Mesenchymal stem cell (in vitro differentiated cells and primary cell): ENCODE measurements around the gene RNASE13.

ENCODE experiments used
- DNase-seq: peaks from one replicate; pipeline ENCODE4 v3.0.0-alpha.2; 2013
- H2AFZ ChIP-seq: one replicate; pipeline ENCODE4 v1.6.1; 2013; ENCODE audit warnings: low read depth, mild to moderate bottlenecking, control low read depth, inconsistent platforms, low read length, moderate library complexity
- H2AK5ac ChIP-seq: 2 replicates; pipeline ENCODE4 v1.6.1; 2013; ENCODE audit warnings: low read length, moderate library complexity, mild to moderate bottlenecking, inconsistent platforms; ENCODE audit not compliant: severe bottlenecking
- H2BK120ac ChIP-seq: one replicate; pipeline ENCODE4 v1.6.1; 2013; ENCODE audit warnings: low read depth, mild to moderate bottlenecking, inconsistent platforms, low read length, moderate library complexity
- H2BK12ac ChIP-seq, 2 experiments: one replicate each; pipeline ENCODE4 v1.6.1; 2013; ENCODE audit warnings: inconsistent platforms in 2 of 2, low read length in 2 of 2, mild to moderate bottlenecking in 2 of 2, moderate library complexity in 2 of 2, control low read depth in 1 of 2
- H2BK15ac ChIP-seq: one replicate; pipeline ENCODE4 v1.6.1; 2013; ENCODE audit warnings: mild to moderate bottlenecking, low read depth, inconsistent platforms; ENCODE audit not compliant: poor library complexity, severe bottlenecking
- H2BK5ac ChIP-seq: 2 replicates; pipeline ENCODE4 v1.6.1; 2013; ENCODE audit warnings: low read depth, mild to moderate bottlenecking, low read length, control low read depth, inconsistent platforms; ENCODE audit not compliant: poor library complexity, severe bottlenecking
- H3K14ac ChIP-seq, 2 experiments: one replicate each; pipeline ENCODE4 v1.6.1; 2013; ENCODE audit warnings: inconsistent platforms in 2 of 2, low read length in 2 of 2, control low read depth in 1 of 2, mild to moderate bottlenecking in 1 of 2, moderate library complexity in 1 of 2
- H3K18ac ChIP-seq, 2 experiments: one replicate each; pipeline ENCODE4 v1.6.1; 2013; ENCODE audit warnings: inconsistent platforms in 2 of 2, low read length in 2 of 2, control low read depth in 1 of 2, low read depth in 1 of 2, mild to moderate bottlenecking in 1 of 2
- H3K23ac ChIP-seq, 2 experiments: one replicate each; pipeline ENCODE4 v1.6.1; 2013; ENCODE audit warnings: inconsistent platforms in 2 of 2, low read length in 2 of 2, mild to moderate bottlenecking in 2 of 2, moderate library complexity in 2 of 2, control low read depth in 1 of 2
- H3K27ac ChIP-seq: 2 replicates; pipeline ENCODE4 v1.5.1; 2013; ENCODE audit warnings: mild to moderate bottlenecking, moderate library complexity, low read length, control low read depth, inconsistent platforms; ENCODE audit not compliant: poor library complexity, severe bottlenecking
- H3K27me3 ChIP-seq, 2 experiments: 2 replicates each; pipeline versions ENCODE4 v1.6.1 to v1.7.0; 2013; ENCODE audit warnings: low read length in 2 of 2, mild to moderate bottlenecking in 2 of 2, moderate library complexity in 2 of 2, control low read depth in 1 of 2, inconsistent platforms in 1 of 2; ENCODE audit not compliant: control insufficient read depth in 1 of 2, insufficient read depth in 1 of 2
- H3K36me3 ChIP-seq, 2 experiments: 2 replicates each; pipeline versions ENCODE4 v1.6.1 to v1.7.0; 2013; ENCODE audit warnings: low read length in 2 of 2, control low read depth in 1 of 2, inconsistent platforms in 1 of 2, low read depth in 1 of 2, mild to moderate bottlenecking in 1 of 2; ENCODE audit not compliant: insufficient read depth in 2 of 2, control insufficient read depth in 1 of 2
- H3K4ac ChIP-seq, 2 experiments: one replicate each; pipeline ENCODE4 v1.6.1; 2013; ENCODE audit warnings: inconsistent platforms in 2 of 2, low read length in 2 of 2, mild to moderate bottlenecking in 2 of 2, moderate library complexity in 2 of 2, control low read depth in 1 of 2, low read depth in 1 of 2
- H3K4me1 ChIP-seq: 2 replicates; pipeline ENCODE4 v1.6.1; 2013; ENCODE audit warnings: low read depth, low read length, control low read depth; ENCODE audit not compliant: control insufficient read depth, insufficient read depth
- H3K4me2 ChIP-seq: 2 replicates; pipeline ENCODE4 v1.6.1; 2013; ENCODE audit warnings: low read length, mild to moderate bottlenecking, inconsistent platforms; ENCODE audit not compliant: poor library complexity, severe bottlenecking
- H3K4me3 ChIP-seq, 2 experiments: 2 replicates each; pipeline versions ENCODE4 v1.5.1 to v1.7.0; 2013; ENCODE audit warnings: low read length in 2 of 2, mild to moderate bottlenecking in 2 of 2, control low read depth in 1 of 2, low read depth in 1 of 2; ENCODE audit not compliant: insufficient read depth in 1 of 2
- H3K79me1 ChIP-seq: replicated peaks from 2 replicates; pipeline ENCODE4 v1.6.1; 2013; ENCODE audit warnings: mild to moderate bottlenecking, control low read depth, low read length, inconsistent platforms; ENCODE audit not compliant: poor library complexity, severe bottlenecking
- H3K9ac ChIP-seq: 2 replicates; pipeline ENCODE4 v1.7.0; 2013; ENCODE audit warnings: mild to moderate bottlenecking, low read length, moderate library complexity
- H3K9me3 ChIP-seq: 2 replicates; pipeline ENCODE4 v1.7.0; 2013; ENCODE audit warnings: mild to moderate bottlenecking, low read length; ENCODE audit not compliant: control insufficient read depth
- H4K8ac ChIP-seq: one replicate; pipeline ENCODE4 v1.6.1; 2013; ENCODE audit warnings: inconsistent platforms, mild to moderate bottlenecking, low read length, moderate library complexity
- H4K91ac ChIP-seq: one replicate; pipeline ENCODE4 v1.6.1; 2013; ENCODE audit warnings: mild to moderate bottlenecking, low read length, inconsistent platforms
- WGBS: methylation state at CpG from one replicate; pipeline ENCODE4 v1.1.7; 2013; ENCODE audit warnings: mixed read lengths; 5-methylcytosine and 5-hydroxymethylcytosine counted together

Gene RNASE13

DNA sequence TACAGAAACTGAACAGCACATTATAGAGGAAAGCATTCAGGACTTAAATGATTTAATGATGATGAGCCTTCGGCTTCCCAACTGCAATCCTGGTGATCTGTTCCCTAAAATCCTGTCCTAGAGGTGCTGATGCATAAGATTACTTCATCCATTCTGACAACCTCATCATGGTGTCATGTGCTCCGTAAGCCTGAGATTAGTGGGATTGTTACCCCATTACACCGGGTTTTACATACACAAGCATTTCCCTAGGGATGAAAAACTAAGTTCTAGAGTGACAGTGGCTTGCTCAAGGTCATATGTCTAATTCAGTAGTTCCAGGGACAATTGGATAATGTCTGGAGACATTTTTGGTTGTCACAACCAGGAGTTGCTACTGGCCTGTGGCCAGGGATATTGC is 2.5 kb upstream of the RNASE13 start:
- no peak overlapping the region for H4K91ac ChIP-seq
- H3K36me3 ChIP-seq, result no peaks in the 10 kb centered on the region
- no peak overlapping the region for H3K4ac ChIP-seq
- H3K9me3 ChIP-seq, result no peaks in the 10 kb centered on the region
- peaks cover 21 to 38% of the 10 kb centered on the region in 2 experiments for H3K27me3 ChIP-seq
- H3K79me1 ChIP-seq, result no peaks in the 10 kb centered on the region
- no peak overlapping the region for H2BK5ac ChIP-seq
- H2BK15ac ChIP-seq, result no peak overlapping the region
- no peak overlapping the region for H3K23ac ChIP-seq
- H4K8ac ChIP-seq, result no peak overlapping the region
- no peak overlapping the region for H3K4me3 ChIP-seq
- no peak overlapping the region for H3K9ac ChIP-seq
- H3K18ac ChIP-seq, result no peak overlapping the region
- H3K4me1 ChIP-seq, result peaks cover 2% of the 10 kb centered on the region
- H3K4me2 ChIP-seq, result no peak overlapping the region
- H2BK120ac ChIP-seq, result no peak overlapping the region
- DNase-seq, result no peak
- no peak overlapping the region for H3K27ac ChIP-seq
- 85% methylated on average over 1 of the region's 3 CpGs for WGBS
- no peak overlapping the region for H3K14ac ChIP-seq
- H2AFZ ChIP-seq, result no peak overlapping the region
- no peak overlapping the region for H2AK5ac ChIP-seq
- H2BK12ac ChIP-seq, result no peak overlapping the region

DNA sequence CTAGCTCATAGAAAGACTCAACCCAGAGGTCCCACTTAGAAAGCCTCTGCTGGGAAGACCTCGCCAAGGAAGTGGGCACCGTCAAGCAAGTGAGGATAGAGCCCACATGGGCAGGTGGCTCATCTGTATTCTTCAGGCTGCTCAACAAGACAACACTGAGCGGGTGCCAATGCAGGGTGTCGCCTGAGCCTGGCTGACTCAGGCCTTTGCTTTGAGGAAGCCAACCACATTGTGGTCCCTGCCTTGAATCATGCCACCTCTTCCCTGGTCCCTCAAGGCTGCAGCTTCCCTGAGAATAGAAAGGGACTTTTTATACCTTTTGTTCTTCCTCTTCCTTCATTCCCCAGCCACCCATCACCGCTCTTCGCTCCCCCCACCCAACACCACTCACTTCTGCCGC is 2.1 kb upstream of the RNASE13 start:
- Histone ChIP-seq H3K27ac (no peak overlapping the region), H3K79me1 (no peaks in the 10 kb centered on the region)
- 86% methylated on average over 7 of the region's 7 CpGs for WGBS

DNA sequence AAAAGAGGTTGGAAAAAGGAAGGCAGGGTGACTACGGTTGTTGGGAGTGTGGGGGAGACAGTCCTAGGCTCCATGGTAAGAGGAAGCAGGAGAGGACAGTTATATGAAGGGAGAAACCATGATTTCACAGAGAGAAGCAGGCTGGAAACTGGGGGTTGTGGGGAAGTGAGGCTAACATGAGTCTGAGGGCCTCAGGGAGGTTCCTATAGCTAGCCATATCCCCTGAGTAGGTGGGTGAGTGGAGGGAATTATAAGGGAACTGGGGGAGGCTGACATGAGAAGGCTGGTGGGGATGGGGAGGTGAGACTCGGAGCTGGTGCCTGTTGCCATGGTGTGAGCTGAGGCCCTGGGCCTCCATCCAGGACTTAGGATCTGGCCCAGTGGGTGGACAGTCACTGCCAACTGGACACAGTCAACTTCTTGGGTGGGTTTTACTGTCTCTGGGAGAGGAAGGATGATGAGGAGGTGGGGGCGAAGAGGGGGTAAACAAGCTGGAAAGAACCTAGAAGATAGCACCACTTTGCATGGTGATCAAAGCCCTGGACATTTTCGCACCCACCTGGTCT is 1.4 kb downstream of the RNASE13 start:
- Histone ChIP-seq H3K79me1 (no peaks in the 10 kb centered on the region), H2BK15ac (no peak overlapping the region), H2AK5ac (no peak overlapping the region), H3K4me1 (no peaks in the 10 kb centered on the region), H3K27me3 (peaks cover 36 to 62% of the 10 kb centered on the region in 2 experiments), H3K4me3 (no peak overlapping the region), H3K14ac (no peak overlapping the region), H3K23ac (no peak overlapping the region), H2BK120ac (no peak overlapping the region), H4K91ac (no peak overlapping the region), H3K4me2 (no peak overlapping the region), H3K4ac (no peak overlapping the region), H2AFZ (no peak overlapping the region), H3K9ac (no peak overlapping the region), H3K36me3 (no peaks in the 10 kb centered on the region), H3K9me3 (no peaks in the 10 kb centered on the region), H2BK12ac (no peak overlapping the region), H3K18ac (no peak overlapping the region), H3K27ac (no peak overlapping the region), H4K8ac (no peak overlapping the region), H2BK5ac (no peak overlapping the region)
- DNase-seq, result no peak
- 91% methylated on average over 4 of the region's 4 CpGs for WGBS

More for the DNA sequence above, 2.1 kb upstream of the RNASE13 start:
- Histone ChIP-seq H2BK120ac (no peak overlapping the region), H2BK5ac (no peak overlapping the region), H3K23ac (no peak overlapping the region), H3K18ac (no peak overlapping the region), H2AK5ac (no peak overlapping the region), H3K4me3 (no peak overlapping the region), H3K36me3 (no peaks in the 10 kb centered on the region), H4K91ac (no peak overlapping the region), H4K8ac (no peak overlapping the region), H3K9ac (no peak overlapping the region), H3K4me2 (no peak overlapping the region), H2BK15ac (no peak overlapping the region), H3K14ac (no peak overlapping the region), H2BK12ac (no peak overlapping the region), H3K27me3 (peaks cover 24 to 42% of the 10 kb centered on the region in 2 experiments), H3K4me1 (peaks cover 2% of the 10 kb centered on the region), H2AFZ (no peak overlapping the region), H3K4ac (no peak overlapping the region), H3K9me3 (no peaks in the 10 kb centered on the region)
- no peak for DNase-seq

DNA sequence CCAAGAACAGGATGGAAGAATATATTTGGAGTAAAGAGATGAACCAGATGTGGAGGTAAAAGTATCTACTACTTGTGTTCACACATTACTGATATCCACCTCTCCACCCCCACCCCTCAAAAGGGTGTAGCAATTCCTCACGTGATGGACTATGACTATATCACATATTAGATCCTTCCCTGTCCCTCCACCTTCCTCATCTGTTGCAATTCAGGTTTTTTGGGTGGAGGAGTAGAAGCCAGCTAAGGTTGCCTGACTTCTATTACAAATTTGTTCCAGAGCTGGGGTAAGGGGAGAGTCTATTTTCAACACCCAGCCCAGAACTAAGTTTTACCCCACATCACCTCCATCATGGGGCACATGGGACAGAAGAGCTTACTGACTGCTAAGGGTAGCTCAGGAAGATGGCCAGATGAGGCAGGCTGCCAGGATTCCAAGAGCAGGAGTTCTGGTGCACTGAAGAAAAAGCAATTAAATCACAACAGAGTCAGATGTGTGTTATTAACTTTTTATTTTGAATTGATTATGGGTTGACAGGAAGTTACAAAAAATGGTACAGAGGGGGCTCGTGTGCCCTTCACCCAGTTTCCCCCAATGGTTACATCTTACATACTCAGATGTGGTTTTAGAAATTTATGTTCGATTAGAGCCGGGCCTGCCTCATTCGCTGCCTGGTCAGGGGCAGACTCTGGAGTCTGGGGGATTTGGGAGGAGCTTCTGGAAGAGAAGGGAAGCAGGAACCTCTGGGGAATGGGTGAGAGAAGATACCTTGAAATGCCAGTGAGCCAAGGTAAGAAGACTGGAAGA is 2.1 kb downstream of the RNASE13 start:
- Histone ChIP-seq H4K91ac (no peak overlapping the region), H4K8ac (no peak overlapping the region), H3K79me1 (no peaks in the 10 kb centered on the region), H2AFZ (no peak overlapping the region), H3K4me3 (no peak overlapping the region), H3K9ac (no peak overlapping the region), H3K14ac (no peak overlapping the region), H2BK15ac (no peak overlapping the region), H3K27ac (no peak overlapping the region), H3K4me1 (no peaks in the 10 kb centered on the region), H2AK5ac (no peak overlapping the region), H3K4me2 (no peak overlapping the region), H3K4ac (no peak overlapping the region), H2BK120ac (no peak overlapping the region), H3K36me3 (no peaks in the 10 kb centered on the region), H2BK5ac (no peak overlapping the region), H3K23ac (no peak overlapping the region), H3K27me3 (peaks cover 36 to 62% of the 10 kb centered on the region in 2 experiments), H3K9me3 (no peaks in the 10 kb centered on the region), H2BK12ac (no peak overlapping the region), H3K18ac (no peak overlapping the region)
- DNase-seq, result no peak
- 56% methylated on average over 5 of the region's 5 CpGs for WGBS
